Breast epithelium (tissue), 4 donors: ENCODE results near the gene BRAT1. TPM values are rescaled to one million over a fixed set of nuclear protein-coding genes. Genes with fewer than 3 reads are reported as not detected.

ENCODE experiments used
- DNase-seq, 2 donors: peaks; one replicate each; pipeline ENCODE4 v3.0.0-alpha.2; 2019; ENCODE audit warnings: low spot score in 2 of 2
- H3K27ac ChIP-seq, 2 donors: fragments of 200-600 bp; sonication (generic) in 1 of 2; one replicate each; pipeline ENCODE4 v1.5.1; 2016 to 2019; ENCODE audit warnings: mild to moderate bottlenecking in 1 of 2
- H3K27me3 ChIP-seq, 2 donors: fragments of 200-600 bp; sonication (generic) in 1 of 2; one replicate each; pipeline versions ENCODE4 v1.5.1 to v1.6.0; 2017 to 2019; ENCODE audit warnings: control low read depth in 1 of 2, mild to moderate bottlenecking in 1 of 2
- H3K36me3 ChIP-seq: fragments of 200-600 bp; one replicate; pipeline ENCODE4 v1.5.1; 2019
- H3K4me1 ChIP-seq, 2 donors: fragments of 200-600 bp; sonication (generic); one replicate each; pipeline ENCODE4 v1.5.1; 2016 to 2019; ENCODE audit warnings: control low read depth in 1 of 2
- H3K4me3 ChIP-seq, 3 donors: fragments of 200-600 bp; sonication (generic); 1 replicate in 2 of 3; 2 replicates in 1 of 3; pipeline ENCODE4 v1.5.1; 2016 to 2019; ENCODE audit warnings: mild to moderate bottlenecking in 3 of 3, moderate library complexity in 2 of 3
- H3K9me3 ChIP-seq, 2 donors: fragments of 200-600 bp; sonication (generic) in 1 of 2; one replicate each; pipeline ENCODE4 v1.5.1; 2016 to 2019; ENCODE audit warnings: control low read depth in 1 of 2
- CTCF ChIP-seq, 3 donors: fragments of 450-650 bp; IDR thresholded peaks; one replicate each; pipeline ENCODE4 v1.5.1; 2016 to 2017; ENCODE audit warnings: antibody characterized with exemption in 3 of 3, mild to moderate bottlenecking in 3 of 3, moderate library complexity in 3 of 3
- POLR2A ChIP-seq: fragments of 450-650 bp; IDR thresholded peaks from one replicate; pipeline ENCODE4 v1.6.1; 2016; ENCODE audit warnings: antibody characterized with exemption, mild to moderate bottlenecking, moderate library complexity
- POLR2AphosphoS5 ChIP-seq, 3 donors: sonication (generic); formaldehyde crosslinking; IDR thresholded peaks; one replicate each; pipeline ENCODE4 v1.6.1; 2017; ENCODE audit warnings: antibody characterized with exemption in 3 of 3
- intact Hi-C: fragments of 100-400 bp; cut with DNase I; formaldehyde crosslinking; loops from one replicate; pipeline ENCODE4 v1.15.1; 2023; ENCODE audit warnings: low total_unique reads
- total RNA-seq, 3 donors: library from RNA; depleted of rRNA; stranded (reverse); fragments of >200 nt; gene quantifications; one replicate each; pipeline ENCODE4 v1.1.0, GENCODE V29; 2016

The BRAT1 gene
- total RNA-seq, 3 donors from 2014 or later, result 20.8 to 36.4 (median 28.4) TPM

- no peaks in the 10 kb centered on the region for H3K27me3 ChIP-seq
- H3K4me3 ChIP-seq, result no peak overlapping the region
- no peak for DNase-seq
- TF ChIP-seq POLR2A (no peak), POLR2AphosphoS5 (IDR thresholded peaks at IDR 0.05) (no peak), CTCF (IDR thresholded peaks at IDR 0.05) (no peak)
- H3K9me3 ChIP-seq, result no peaks in the 10 kb centered on the region
- no peak overlapping the region for H3K27ac ChIP-seq
- no peaks in the 10 kb centered on the region for H3K36me3 ChIP-seq
- intact Hi-C loops, result no loop called here
- no peaks in the 10 kb centered on the region for H3K4me1 ChIP-seq
Measured at GRCh38 chr7:2576742-2577491, 21.6 kb upstream of the BRAT1 start.

- Histone ChIP-seq H3K4me3 (no peak overlapping the region), H3K27me3 (no peaks in the 10 kb centered on the region), H3K27ac (no peak overlapping the region), H3K36me3 (no peaks in the 10 kb centered on the region), H3K9me3 (no peaks in the 10 kb centered on the region), H3K4me1 (no peaks in the 10 kb centered on the region)
- TF ChIP-seq POLR2A, result no peak
- no peak for TF ChIP-seq POLR2AphosphoS5 (IDR thresholded peaks at IDR 0.05)
- intact Hi-C loops, result no loop called here
- no peak for DNase-seq
Measured at GRCh38 chr7:2575733-2576340, 20.5 kb upstream of the BRAT1 start.

- Histone ChIP-seq H3K27ac (no peak overlapping the region), H3K9me3 (no peaks in the 10 kb centered on the region), H3K36me3 (no peaks in the 10 kb centered on the region), H3K27me3 (no peaks in the 10 kb centered on the region), H3K4me1 (no peaks in the 10 kb centered on the region), H3K4me3 (no peak overlapping the region)
- intact Hi-C loops, result no loop called here
- TF ChIP-seq POLR2A (no peak), CTCF (IDR thresholded peaks at IDR 0.05) (no peak), POLR2AphosphoS5 (IDR thresholded peaks at IDR 0.05) (no peak)
- no peak for DNase-seq
Measured at GRCh38 chr7:2575046-2575732, 19.9 kb upstream of the BRAT1 start.

- intact Hi-C loops, result no loop called here
- H3K4me1 ChIP-seq, result no peaks in the 10 kb centered on the region
- no peaks in the 10 kb centered on the region for H3K27me3 ChIP-seq
- H3K4me3 ChIP-seq, result no peak overlapping the region
- no peak for DNase-seq
- TF ChIP-seq POLR2AphosphoS5 (IDR thresholded peaks at IDR 0.05) (no peak), POLR2A (no peak), CTCF (IDR thresholded peaks at IDR 0.05) (no peak)
- H3K27ac ChIP-seq, result no peak overlapping the region
- no peaks in the 10 kb centered on the region for H3K9me3 ChIP-seq
- no peaks in the 10 kb centered on the region for H3K36me3 ChIP-seq
Measured at GRCh38 chr7:2573761-2574160, 18.4 kb upstream of the BRAT1 start.

- intact Hi-C loops, result no loop called here
- Histone ChIP-seq H3K27me3 (no peaks in the 10 kb centered on the region), H3K9me3 (no peaks in the 10 kb centered on the region), H3K4me3 (no peak overlapping the region), H3K27ac (no peak overlapping the region), H3K36me3 (no peaks in the 10 kb centered on the region), H3K4me1 (peaks cover 0 to 4% of the 10 kb centered on the region in 2 donors)
- no peak for TF ChIP-seq CTCF (IDR thresholded peaks at IDR 0.05)
- TF ChIP-seq POLR2A, result no peak
- TF ChIP-seq POLR2AphosphoS5 (IDR thresholded peaks at IDR 0.05), result no peak
- DNase-seq, result no peak
Measured at GRCh38 chr7:2572101-2572842, 16.9 kb upstream of the BRAT1 start.
